22Rv1 (cell line): ENCODE data around the gene UNC5B.

Source experiments
- ZFX ChIP-seq: fragments of 450-650 bp; IDR thresholded peaks from 2 replicates; pipeline ENCODE4 v1.6.1; 2017; ENCODE audit warnings: antibody characterized with exemption, borderline replicate concordance
- TF ChIP-seq, protein P1 (sequence below): fragments of 450-650 bp; IDR thresholded peaks from 2 replicates; pipeline ENCODE4 v1.5.1; 2017; ENCODE audit warnings: mild to moderate bottlenecking

DNA sequence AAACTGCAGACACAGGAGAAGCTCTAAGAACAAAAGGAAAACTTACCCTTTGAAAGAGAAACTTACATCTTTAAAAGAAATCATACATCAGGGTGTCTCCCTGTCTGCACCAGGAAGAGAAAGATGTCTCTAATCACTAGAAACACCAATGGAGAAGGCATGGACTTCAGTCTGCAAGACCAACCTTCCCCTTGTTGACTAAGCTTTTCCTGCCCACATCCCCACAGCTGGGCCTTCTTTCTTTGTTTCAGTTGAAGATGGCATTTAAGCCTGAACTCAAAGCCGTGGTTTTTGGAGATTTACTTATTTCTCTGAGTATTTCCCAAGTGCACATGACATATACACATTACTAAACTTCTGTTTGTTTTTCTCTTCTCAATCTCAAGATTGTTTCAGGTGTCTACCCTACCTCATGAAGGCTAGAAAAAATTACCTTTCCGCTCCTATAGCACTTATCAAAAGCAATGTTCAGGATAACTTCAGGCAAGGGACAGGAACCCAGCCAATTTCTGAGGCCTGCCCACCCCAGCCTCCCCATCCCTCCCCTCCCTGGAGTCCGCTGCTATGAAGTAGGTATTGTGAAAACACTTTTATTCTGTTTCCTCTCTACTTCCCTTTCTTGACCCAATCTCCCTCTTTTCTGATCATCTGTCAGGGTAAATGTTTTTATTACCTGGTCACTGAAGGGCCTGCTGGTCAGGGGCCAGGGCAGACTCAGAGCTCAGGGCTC, 103.9 kb downstream of the UNC5B start:
- TF ChIP-seq, protein P1, sequence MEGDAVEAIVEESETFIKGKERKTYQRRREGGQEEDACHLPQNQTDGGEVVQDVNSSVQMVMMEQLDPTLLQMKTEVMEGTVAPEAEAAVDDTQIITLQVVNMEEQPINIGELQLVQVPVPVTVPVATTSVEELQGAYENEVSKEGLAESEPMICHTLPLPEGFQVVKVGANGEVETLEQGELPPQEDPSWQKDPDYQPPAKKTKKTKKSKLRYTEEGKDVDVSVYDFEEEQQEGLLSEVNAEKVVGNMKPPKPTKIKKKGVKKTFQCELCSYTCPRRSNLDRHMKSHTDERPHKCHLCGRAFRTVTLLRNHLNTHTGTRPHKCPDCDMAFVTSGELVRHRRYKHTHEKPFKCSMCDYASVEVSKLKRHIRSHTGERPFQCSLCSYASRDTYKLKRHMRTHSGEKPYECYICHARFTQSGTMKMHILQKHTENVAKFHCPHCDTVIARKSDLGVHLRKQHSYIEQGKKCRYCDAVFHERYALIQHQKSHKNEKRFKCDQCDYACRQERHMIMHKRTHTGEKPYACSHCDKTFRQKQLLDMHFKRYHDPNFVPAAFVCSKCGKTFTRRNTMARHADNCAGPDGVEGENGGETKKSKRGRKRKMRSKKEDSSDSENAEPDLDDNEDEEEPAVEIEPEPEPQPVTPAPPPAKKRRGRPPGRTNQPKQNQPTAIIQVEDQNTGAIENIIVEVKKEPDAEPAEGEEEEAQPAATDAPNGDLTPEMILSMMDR: no peak
- TF ChIP-seq ZFX: no peak
